HepG2 (cell line): ENCODE measurements around the gene NPC2. TPM values are rescaled to one million over a fixed set of nuclear protein-coding genes. Genes with fewer than 3 reads are reported as not detected.

Experiments
- ATAC-seq: fragments of 200-7000 bp; cut with Tn5 transposase; 3 replicates; pipeline ENCODE4 v1.9.1; 2020; ENCODE audit warnings: mild to moderate bottlenecking, moderate library complexity
- BruUV-seq: library from RNA; stranded (reverse); fragments of 400-500 nt; replicated peaks from 2 replicates; lab custom pipeline; 2021; lab: Mats Ljungman, UMichigan
- CTCF ChIA-PET: fragments of 300-600 bp; formaldehyde crosslinking; extraction: SDS; loops from one replicate; lab custom pipeline; 2021; ENCODE audit warnings: low total read pairs, inconsistent platforms, low intra/inter-chr PET ratio; lab: Yijun Ruan, JAX
- POLR2A ChIA-PET: fragments of 350-600 bp; sonication (Branson Sonifier 250); formaldehyde crosslinking; loops from one replicate; lab custom pipeline; 2020; ENCODE audit warnings: antibody characterized with exemption, inconsistent platforms; lab: Yijun Ruan, JAX
- DNase-seq: peaks from one replicate; pipeline ENCODE4 v3.0.0-alpha.2; 2015; ENCODE audit warnings: low spot score
- FAIRE-seq: peaks from 3 replicates; lab custom pipeline; 2011; peaks lifted over from hg19 to GRCh38; lab: Jason Lieb, UNC
- H2AFZ ChIP-seq: one replicate; pipeline ENCODE4 v1.6.1; 2011; ENCODE audit warnings: low read length, inconsistent platforms
- H3K27ac ChIP-seq: fragments of 300-600 bp; 3 replicates; pipeline ENCODE4 v1.8.0; 2011; ENCODE audit warnings: mixed run types, mild to moderate bottlenecking, mixed read lengths, low read length, inconsistent platforms; ENCODE audit not compliant: insufficient read depth; ENCODE audit errors: extremely low read length
- H3K27me3 ChIP-seq, 2 experiments: fragments of 200-600 bp in 1 of 2; 2 replicates in 1 of 2; 3 replicates in 1 of 2; pipeline versions ENCODE4 v1.6.0 to v1.8.0; 2011; ENCODE audit warnings: low read length in 2 of 2, mild to moderate bottlenecking in 2 of 2, moderate library complexity in 2 of 2, inconsistent platforms in 1 of 2; ENCODE audit not compliant: insufficient read depth in 2 of 2, control insufficient read depth in 1 of 2
- H3K36me3 ChIP-seq, 2 experiments: fragments of 200-600 bp in 1 of 2; replicated peaks in 1 of 2; 2 replicates in 1 of 2; 3 replicates in 1 of 2; pipeline versions ENCODE4 v1.5.1 to v1.8.0; 2011; ENCODE audit warnings: low read length in 2 of 2, inconsistent platforms in 1 of 2; ENCODE audit not compliant: insufficient read depth in 2 of 2, control insufficient read depth in 1 of 2
- H3K4me1 ChIP-seq: 2 replicates; pipeline ENCODE4 v1.5.1; 2012; ENCODE audit warnings: low read length, inconsistent platforms; ENCODE audit not compliant: insufficient read depth
- H3K4me2 ChIP-seq: 2 replicates; pipeline ENCODE4 v1.6.0; 2011; ENCODE audit warnings: low read depth, low read length, inconsistent platforms
- H3K4me3 ChIP-seq, 3 experiments: fragments of 200-600 bp in 1 of 3; sonication (generic), shearing (Covaris generic) in 1 of 3; replicated peaks in 1 of 3; 2 replicates each; pipeline ENCODE4 v1.5.1; 2011 to 2016; ENCODE audit warnings: low read length in 3 of 3, inconsistent platforms in 2 of 3, low read depth in 2 of 3, mild to moderate bottlenecking in 2 of 3, control low read depth in 1 of 3, mixed read lengths in 1 of 3; ENCODE audit not compliant: insufficient read depth in 1 of 3
- H3K79me2 ChIP-seq: one replicate; pipeline ENCODE4 v1.6.1; 2011; ENCODE audit warnings: low read length, inconsistent platforms; ENCODE audit not compliant: insufficient read depth
- H3K9ac ChIP-seq: 2 replicates; pipeline ENCODE4 v1.6.0; 2011; ENCODE audit warnings: mild to moderate bottlenecking, low read depth, low read length, inconsistent platforms; ENCODE audit not compliant: insufficient read depth
- H3K9me3 ChIP-seq: 2 replicates; pipeline ENCODE4 v1.5.1; 2012; ENCODE audit warnings: mild to moderate bottlenecking, low read length
- H4K20me1 ChIP-seq: 2 replicates; pipeline ENCODE4 v1.6.0; 2011; ENCODE audit warnings: inconsistent platforms, mild to moderate bottlenecking, low read length, moderate library complexity; ENCODE audit not compliant: insufficient read depth
- CEBPB ChIP-seq: IDR thresholded peaks from 2 replicates; pipeline ENCODE4 v1.6.1; 2011; ENCODE audit warnings: low read depth, low read length, improper control_type of control experiment, borderline replicate concordance
- FOXP1 ChIP-seq, 2 experiments: fragments of 450-650 bp in 1 of 2; IDR thresholded peaks; 2 replicates each; pipeline ENCODE4 v1.6.1; 2017 to 2018; ENCODE audit warnings: antibody characterized with exemption in 1 of 2
- KDM6A ChIP-seq: IDR thresholded peaks from 2 replicates; pipeline ENCODE4 v1.6.1; 2016; ENCODE audit warnings: low read depth
- MED8 ChIP-seq: sonication (generic); formaldehyde crosslinking; IDR thresholded peaks from 2 replicates; pipeline ENCODE4 v1.8.1; 2023; ENCODE audit warnings: mild to moderate bottlenecking, missing genetic modification reagents; ENCODE audit not compliant: insufficient replicate concordance
- NFATC3 ChIP-seq: sonication (generic); formaldehyde crosslinking; IDR thresholded peaks from 2 replicates; pipeline ENCODE4 v1.5.1; 2020; ENCODE audit warnings: mild to moderate bottlenecking, missing genetic modification reagents
- PLRG1 ChIP-seq: fragments of 450-650 bp; conservative IDR thresholded peaks from 2 replicates; pipeline ENCODE4 v1.6.1; 2016
- SALL1 ChIP-seq: sonication (generic); formaldehyde crosslinking; IDR thresholded peaks from 2 replicates; pipeline ENCODE4 v1.8.0; 2022; ENCODE audit warnings: mild to moderate bottlenecking, missing genetic modification reagents
- SMAD1 ChIP-seq: sonication (generic); formaldehyde crosslinking; IDR thresholded peaks from 2 replicates; pipeline ENCODE4 v1.4.0; 2020; ENCODE audit warnings: missing genetic modification reagents, low read depth, mild to moderate bottlenecking, borderline replicate concordance
- ZBTB8A ChIP-seq: sonication (generic); formaldehyde crosslinking; IDR thresholded peaks from 2 replicates; pipeline ENCODE4 v1.4.0; 2020; ENCODE audit warnings: mild to moderate bottlenecking, low read depth, missing genetic modification reagents, borderline replicate concordance
- ZNF10 ChIP-seq: sonication (generic); formaldehyde crosslinking; IDR thresholded peaks from 2 replicates; pipeline ENCODE4 v1.4.0; 2020; ENCODE audit warnings: mild to moderate bottlenecking, low read depth, missing genetic modification reagents, borderline replicate concordance
- ZNF335 ChIP-seq: sonication (generic); formaldehyde crosslinking; IDR thresholded peaks from 2 replicates; pipeline ENCODE4 v1.4.0; 2020; ENCODE audit warnings: missing genetic modification reagents
- ZNF501 ChIP-seq: sonication (generic); formaldehyde crosslinking; IDR thresholded peaks from 2 replicates; pipeline ENCODE4 v1.5.1; 2020; ENCODE audit warnings: mild to moderate bottlenecking, moderate library complexity, missing genetic modification reagents
- ZNF577 ChIP-seq: sonication (generic); formaldehyde crosslinking; IDR thresholded peaks from 2 replicates; pipeline ENCODE4 v1.4.0; 2020; ENCODE audit warnings: mild to moderate bottlenecking, low read depth, missing genetic modification reagents, borderline replicate concordance
- ZNF607 ChIP-seq: sonication (generic); formaldehyde crosslinking; IDR thresholded peaks from 2 replicates; pipeline ENCODE4 v1.5.1; 2020; ENCODE audit warnings: missing genetic modification reagents, mild to moderate bottlenecking, borderline replicate concordance
- ZNF749 ChIP-seq: sonication (generic); formaldehyde crosslinking; IDR thresholded peaks from 2 replicates; pipeline ENCODE4 v1.8.0; 2022; ENCODE audit warnings: mild to moderate bottlenecking, missing genetic modification reagents, moderate library complexity, borderline replicate concordance
- WGBS: methylation state at CpG from one replicate; pipeline ENCODE4 v1.1.6; 2017; ENCODE audit warnings: low lambda C conversion rate; 5-methylcytosine and 5-hydroxymethylcytosine counted together
- in situ Hi-C: cut with HindIII; loops from 2 replicates; pipeline ENCODE4 v1.10.0; 2017; ENCODE audit warnings: low pct_unique_long_range_greater_than_20kb; ENCODE audit not compliant: extremely low pct_ligation_motif_present
- intact Hi-C: fragments of 100-400 bp; cut with micrococcal nuclease; formaldehyde crosslinking; loops from one replicate; pipeline ENCODE4 v1.10.0; 2022; ENCODE audit not compliant: unreplicated experiment
- polyA plus RNA-seq, 8 experiments: library from polyadenylated mRNA; depleted of rRNA in 3 of 8; stranded (reverse) in 7 of 8; unstranded in 1 of 8; fragments of >200 nt; fragmentation: Illumina TruSeq in 4 of 8; extraction: Trizol in 4 of 8; gene quantifications; 2 replicates each; pipeline versions ENCODE4 v1.2.1 to v1.2.3, GENCODE V29; 2011 to 2016; ENCODE audit warnings: low read depth in 4 of 8, missing spikeins in 1 of 8, mixed read lengths in 1 of 8; ENCODE audit not compliant: insufficient read depth in 1 of 8
- total RNA-seq, 5 experiments: library from RNA; depleted of rRNA; stranded (reverse); fragments of >200 nt; fragmentation: Illumina TruSeq; extraction: Trizol; gene quantifications; 2 replicates each; pipeline ENCODE4 v1.2.3, GENCODE V29; 2016; ENCODE audit warnings: low read depth in 1 of 5
- TF ChIP-seq, protein P1 (sequence below): sonication (generic); formaldehyde crosslinking; IDR thresholded peaks from 2 replicates; pipeline ENCODE4 v1.8.0; 2022; ENCODE audit warnings: missing genetic modification reagents, mild to moderate bottlenecking, moderate library complexity, borderline replicate concordance
- TF ChIP-seq, protein P2 (sequence below): sonication (generic); formaldehyde crosslinking; IDR thresholded peaks from 2 replicates; pipeline ENCODE4 v1.4.0; 2020; ENCODE audit warnings: missing genetic modification reagents, borderline replicate concordance

NPC2 gene
- total and polyA plus RNA-seq, 2 of the 13 experiments (the other 11 are each of a cell fraction or from before 2014, with no cell fraction given): 132 to 164 TPM

- Histone ChIP-seq H3K4me1 (no peaks in the 10 kb centered on the region), H3K9me3 (no peaks in the 10 kb centered on the region), H2AFZ (no peak overlapping the region), H3K36me3 (peaks cover 5 to 32% of the 10 kb centered on the region in 2 experiments), H3K27me3 (no peaks in the 10 kb centered on the region), H3K9ac (no peak overlapping the region), H3K4me3 (no peak overlapping the region), H4K20me1 (no peaks in the 10 kb centered on the region), H3K4me2 (no peak overlapping the region), H3K27ac (no peak overlapping the region), H3K79me2 (no peaks in the 10 kb centered on the region)
- no TSS peak for BruUV-seq
- intact Hi-C loops (no loop called here), in situ Hi-C loops (no loop called here)
- FAIRE-seq (no peak), ATAC-seq (no peak), DNase-seq (no peak)
- ChIA-PET POLR2A (no interaction called here), CTCF (no interaction called here)
- WGBS: 98% methylated on average over 2 of the region's 2 CpGs
- TF ChIP-seq, protein P1, sequence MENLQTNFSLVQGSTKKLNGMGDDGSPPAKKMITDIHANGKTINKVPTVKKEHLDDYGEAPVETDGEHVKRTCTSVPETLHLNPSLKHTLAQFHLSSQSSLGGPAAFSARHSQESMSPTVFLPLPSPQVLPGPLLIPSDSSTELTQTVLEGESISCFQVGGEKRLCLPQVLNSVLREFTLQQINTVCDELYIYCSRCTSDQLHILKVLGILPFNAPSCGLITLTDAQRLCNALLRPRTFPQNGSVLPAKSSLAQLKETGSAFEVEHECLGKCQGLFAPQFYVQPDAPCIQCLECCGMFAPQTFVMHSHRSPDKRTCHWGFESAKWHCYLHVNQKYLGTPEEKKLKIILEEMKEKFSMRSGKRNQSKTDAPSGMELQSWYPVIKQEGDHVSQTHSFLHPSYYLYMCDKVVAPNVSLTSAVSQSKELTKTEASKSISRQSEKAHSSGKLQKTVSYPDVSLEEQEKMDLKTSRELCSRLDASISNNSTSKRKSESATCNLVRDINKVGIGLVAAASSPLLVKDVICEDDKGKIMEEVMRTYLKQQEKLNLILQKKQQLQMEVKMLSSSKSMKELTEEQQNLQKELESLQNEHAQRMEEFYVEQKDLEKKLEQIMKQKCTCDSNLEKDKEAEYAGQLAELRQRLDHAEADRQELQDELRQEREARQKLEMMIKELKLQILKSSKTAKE (CRISPR knock-in tag): no peak
- TF ChIP-seq ZNF749 (CRISPR knock-in tag) (no peak), PLRG1 (no peak), KDM6A (CRISPR knock-in tag) (no peak), MED8 (no peak), ZNF335 (CRISPR knock-in tag) (no peak), SMAD1 (CRISPR knock-in tag) (no peak), NFATC3 (CRISPR knock-in tag) (no peak), ZNF10 (CRISPR knock-in tag) (no peak), ZNF577 (CRISPR knock-in tag) (no peak), ZBTB8A (CRISPR knock-in tag) (no peak), ZNF607 (CRISPR knock-in tag) (no peak), CEBPB (no peak), FOXP1 (IDR thresholded peaks at IDR 0.05) (no peak), FOXP1 (CRISPR knock-in tag; IDR thresholded peaks at IDR 0.05) (no peak), ZNF501 (CRISPR knock-in tag) (no peak), SALL1 (CRISPR knock-in tag) (no peak)
- TF ChIP-seq, protein P2, sequence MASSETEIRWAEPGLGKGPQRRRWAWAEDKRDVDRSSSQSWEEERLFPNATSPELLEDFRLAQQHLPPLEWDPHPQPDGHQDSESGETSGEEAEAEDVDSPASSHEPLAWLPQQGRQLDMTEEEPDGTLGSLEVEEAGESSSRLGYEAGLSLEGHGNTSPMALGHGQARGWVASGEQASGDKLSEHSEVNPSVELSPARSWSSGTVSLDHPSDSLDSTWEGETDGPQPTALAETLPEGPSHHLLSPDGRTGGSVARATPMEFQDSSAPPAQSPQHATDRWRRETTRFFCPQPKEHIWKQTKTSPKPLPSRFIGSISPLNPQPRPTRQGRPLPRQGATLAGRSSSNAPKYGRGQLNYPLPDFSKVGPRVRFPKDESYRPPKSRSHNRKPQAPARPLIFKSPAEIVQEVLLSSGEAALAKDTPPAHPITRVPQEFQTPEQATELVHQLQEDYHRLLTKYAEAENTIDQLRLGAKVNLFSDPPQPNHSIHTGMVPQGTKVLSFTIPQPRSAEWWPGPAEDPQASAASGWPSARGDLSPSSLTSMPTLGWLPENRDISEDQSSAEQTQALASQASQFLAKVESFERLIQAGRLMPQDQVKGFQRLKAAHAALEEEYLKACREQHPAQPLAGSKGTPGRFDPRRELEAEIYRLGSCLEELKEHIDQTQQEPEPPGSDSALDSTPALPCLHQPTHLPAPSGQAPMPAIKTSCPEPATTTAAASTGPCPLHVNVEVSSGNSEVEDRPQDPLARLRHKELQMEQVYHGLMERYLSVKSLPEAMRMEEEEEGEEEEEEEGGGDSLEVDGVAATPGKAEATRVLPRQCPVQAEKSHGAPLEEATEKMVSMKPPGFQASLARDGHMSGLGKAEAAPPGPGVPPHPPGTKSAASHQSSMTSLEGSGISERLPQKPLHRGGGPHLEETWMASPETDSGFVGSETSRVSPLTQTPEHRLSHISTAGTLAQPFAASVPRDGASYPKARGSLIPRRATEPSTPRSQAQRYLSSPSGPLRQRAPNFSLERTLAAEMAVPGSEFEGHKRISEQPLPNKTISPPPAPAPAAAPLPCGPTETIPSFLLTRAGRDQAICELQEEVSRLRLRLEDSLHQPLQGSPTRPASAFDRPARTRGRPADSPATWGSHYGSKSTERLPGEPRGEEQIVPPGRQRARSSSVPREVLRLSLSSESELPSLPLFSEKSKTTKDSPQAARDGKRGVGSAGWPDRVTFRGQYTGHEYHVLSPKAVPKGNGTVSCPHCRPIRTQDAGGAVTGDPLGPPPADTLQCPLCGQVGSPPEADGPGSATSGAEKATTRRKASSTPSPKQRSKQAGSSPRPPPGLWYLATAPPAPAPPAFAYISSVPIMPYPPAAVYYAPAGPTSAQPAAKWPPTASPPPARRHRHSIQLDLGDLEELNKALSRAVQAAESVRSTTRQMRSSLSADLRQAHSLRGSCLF (CRISPR knock-in tag): no peak
Observed at GRCh38 chr14:74472601-74473000, 20.5 kb downstream of the NPC2 start.
